ENCODE data around the gene PCYT1B.
"Not testable (repeated sequence)": the region's sequence is repeated elsewhere in the genome, so short reads cannot be mapped to it uniquely, and the experiment has no call there.

Gene PCYT1B

DNA sequence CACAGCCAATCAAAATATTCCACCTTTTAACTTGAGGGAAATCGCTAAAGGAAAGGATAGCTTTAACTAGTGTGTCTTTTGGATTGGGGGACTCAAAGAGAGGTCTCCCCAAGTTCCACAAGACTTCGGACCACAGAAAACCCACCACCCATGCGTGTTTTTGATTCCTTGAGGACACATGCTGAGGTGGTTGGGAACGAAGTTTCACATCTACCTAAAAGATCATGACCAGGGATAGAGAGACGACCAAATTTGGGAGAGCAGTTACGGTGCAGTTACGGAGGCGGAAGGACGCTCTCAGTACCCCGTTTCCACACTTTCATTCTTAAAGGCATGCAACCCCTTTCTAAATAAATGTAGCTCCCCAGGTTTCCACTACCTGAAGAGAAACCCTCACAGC is 1.1 kb downstream of the PCYT1B start:
- DNase-seq (ENCODE audit: low spot score) (no peak), FAIRE-seq (no peak)

DNA sequence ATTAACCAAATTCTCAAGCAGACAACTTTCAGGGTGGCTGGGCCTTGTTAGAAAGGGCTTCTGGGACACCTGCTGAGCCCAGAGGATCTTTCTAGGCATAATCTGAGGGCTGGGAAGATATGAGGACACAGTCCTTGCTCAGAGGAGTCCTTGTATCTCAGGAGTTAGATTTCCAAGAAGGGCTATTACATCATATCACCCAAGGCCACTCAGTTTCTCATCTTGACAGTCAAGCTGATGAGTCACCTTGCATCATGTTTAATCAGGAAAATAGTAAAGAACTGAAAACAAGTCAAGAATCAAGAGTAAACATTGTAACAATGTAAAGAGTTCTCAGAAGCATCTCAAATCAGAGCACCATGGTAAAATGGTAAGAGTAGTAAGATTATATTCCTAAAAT is 4.0 kb downstream of the PCYT1B start:
- FAIRE-seq (no peak), DNase-seq (ENCODE audit: low spot score) (no peak)

DNA sequence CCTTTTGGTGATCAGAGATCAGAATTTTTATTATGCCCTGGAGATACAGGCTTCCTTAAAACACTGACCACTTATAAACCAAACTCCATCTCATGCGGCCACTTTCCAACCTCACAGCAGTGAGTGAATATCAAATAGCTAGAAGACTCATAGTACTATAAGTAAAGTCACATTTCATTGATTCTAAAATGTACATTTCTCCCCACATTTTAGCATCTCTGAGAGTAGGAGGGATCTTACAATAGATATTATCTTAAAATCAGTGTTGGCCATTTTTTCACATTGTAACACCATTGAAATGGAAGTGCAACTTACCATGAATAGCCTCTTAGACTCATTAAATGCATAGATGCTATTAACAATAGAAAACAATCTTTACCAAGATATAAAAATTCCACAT is 17.4 kb downstream of the PCYT1B start:
- DNase-seq (ENCODE audit: low spot score) (no peak), FAIRE-seq (no peak)

DNA sequence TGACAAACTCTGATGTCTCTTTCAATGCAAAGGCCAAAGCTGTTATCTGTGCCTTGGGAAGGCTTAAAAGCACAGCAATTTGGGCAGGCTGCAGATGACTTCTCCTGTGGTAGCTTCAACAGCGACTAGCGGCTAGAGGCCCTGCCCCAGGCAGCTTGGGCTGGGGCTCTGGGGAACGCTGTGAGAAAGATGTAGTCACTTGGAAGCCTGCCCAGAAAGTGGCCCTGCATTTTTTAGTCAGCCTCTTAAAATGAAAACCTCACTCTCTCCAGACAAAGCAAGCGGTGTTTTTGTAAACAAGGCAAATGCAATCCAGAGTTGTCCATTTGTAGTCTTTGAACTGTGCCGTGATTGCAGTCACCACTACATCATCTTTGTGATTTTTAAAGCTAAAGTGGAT is 27.5 kb downstream of the PCYT1B start:
- no peak for FAIRE-seq
- DNase-seq (ENCODE audit: low spot score) = peak; percentile 35

DNA sequence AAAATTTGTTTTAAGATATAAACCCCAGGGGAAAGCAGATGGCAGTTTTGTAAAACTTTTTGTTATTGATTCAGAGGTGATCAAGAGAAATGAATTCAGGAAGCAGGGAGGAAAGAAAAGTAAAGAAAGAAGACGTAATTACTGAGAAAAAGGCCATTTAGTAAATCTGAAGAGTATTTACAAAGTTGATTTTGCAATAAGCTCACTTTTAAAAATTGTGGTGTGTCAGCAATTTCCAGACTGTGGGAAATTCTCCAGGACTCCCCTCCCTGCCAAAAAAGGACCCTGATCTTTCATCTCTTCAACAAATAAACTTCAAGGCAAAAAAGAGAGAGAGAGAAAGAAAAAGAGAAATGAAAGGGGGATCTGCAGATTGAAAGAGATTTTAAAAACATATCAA is 36.6 kb downstream of the PCYT1B start:
- FAIRE-seq (no peak), DNase-seq (ENCODE audit: low spot score) (no peak)

DNA sequence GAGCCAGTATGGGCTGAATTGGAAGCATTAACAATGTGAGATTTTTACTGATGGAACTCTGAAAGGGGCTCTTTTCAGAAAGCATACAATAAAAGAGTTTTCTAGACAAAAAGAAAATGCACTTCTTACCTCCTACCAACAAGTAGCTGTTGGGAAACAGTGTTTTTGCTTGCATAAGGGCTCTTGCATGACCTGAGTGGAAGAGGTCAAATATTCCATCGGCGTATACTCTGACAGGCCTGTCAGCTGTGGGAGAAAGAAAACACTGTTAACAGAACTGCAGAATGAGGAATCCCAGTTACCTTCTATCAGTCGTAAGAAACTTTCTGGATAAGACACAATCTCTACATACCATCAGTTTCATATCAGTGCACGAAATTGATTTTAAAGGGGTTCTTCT is 39.5 kb downstream of the PCYT1B start:
- FAIRE-seq (no peak), DNase-seq (ENCODE audit: low spot score) (no peak)

DNA sequence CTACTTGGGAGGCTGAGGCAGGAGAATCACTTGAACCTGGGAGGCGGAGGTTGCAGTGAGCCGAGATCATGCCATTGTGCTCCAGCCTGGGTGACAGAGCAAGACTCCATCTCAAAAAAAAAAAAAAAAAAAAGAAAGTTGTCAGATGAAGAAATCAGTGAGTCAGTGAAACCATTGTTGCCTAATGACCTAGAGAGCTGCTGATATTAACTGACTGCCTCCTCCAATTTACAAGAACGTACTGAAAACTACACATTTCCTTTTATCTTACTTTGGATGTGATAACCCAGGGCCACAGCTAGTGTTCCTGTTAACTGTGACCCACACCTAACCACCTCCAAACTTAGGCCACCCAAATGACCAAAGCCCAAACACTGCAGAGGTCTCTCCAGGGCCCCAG is 41.2 kb downstream of the PCYT1B start:
- not testable (repeated sequence) for DNase-seq (ENCODE audit: low spot score); FAIRE-seq

DNA sequence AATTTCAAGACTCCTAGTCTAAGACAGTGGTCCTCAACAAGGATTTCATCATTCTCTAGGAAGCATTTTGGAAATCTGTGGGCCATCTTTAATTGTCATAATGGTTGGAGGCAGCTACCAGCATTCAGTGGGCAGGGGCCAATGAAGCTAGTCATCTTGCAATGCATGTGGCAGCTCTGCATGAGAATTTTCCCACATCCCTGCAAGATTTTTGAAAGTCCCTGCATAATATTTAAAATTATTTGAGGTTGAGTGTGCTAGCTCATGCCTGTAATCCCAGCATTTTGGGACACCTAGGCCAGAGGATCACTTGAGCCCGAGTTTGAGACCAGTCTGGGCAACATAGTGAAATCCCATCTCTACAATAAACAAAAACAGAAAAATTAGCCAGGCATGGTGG is 44.0 kb downstream of the PCYT1B start:
- no peak for FAIRE-seq

DNA sequence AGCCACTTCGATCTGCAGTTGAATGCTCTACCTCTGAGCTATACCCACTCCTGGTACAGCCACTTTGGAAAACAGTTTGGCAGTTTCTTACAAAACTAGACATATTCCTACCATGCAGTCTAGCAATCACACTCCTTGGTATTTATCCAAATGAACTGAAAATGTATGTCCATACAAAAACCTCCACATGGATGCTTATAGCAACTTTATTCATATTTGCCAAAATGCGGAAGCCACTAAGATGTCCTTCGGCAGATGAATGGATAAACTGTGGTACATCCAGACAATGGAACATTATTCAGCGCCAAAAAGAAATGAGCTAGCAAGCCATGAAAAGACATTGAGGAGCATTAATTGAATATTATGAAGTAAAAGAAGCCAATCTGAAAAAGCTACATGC is 45.3 kb downstream of the PCYT1B start:
- DNase-seq (ENCODE audit: low spot score) (no peak), FAIRE-seq (no peak)

More for the DNA sequence above, 44.0 kb downstream of the PCYT1B start:
- no peak for DNase-seq (ENCODE audit: low spot score)

DNA sequence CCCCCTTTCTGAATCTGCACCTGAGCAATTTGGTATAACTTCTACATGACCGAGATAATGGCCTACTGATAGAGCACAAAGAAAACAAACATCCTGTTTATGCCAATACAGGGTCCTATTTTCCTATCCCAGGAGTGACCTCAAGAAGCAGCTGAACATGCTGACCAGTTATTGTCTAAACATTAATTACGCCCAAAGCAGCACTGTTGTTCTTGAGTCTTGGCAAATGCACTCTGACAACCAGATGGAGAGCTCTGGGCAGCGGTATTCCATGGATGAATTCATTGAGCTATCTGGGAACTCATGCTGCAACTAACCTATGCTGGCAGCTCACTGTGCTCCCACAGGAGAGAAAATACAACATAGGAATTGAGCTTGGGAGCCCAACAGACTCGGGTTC is 52.6 kb downstream of the PCYT1B start:
- FAIRE-seq (no peak), DNase-seq (ENCODE audit: low spot score) (no peak)

DNA sequence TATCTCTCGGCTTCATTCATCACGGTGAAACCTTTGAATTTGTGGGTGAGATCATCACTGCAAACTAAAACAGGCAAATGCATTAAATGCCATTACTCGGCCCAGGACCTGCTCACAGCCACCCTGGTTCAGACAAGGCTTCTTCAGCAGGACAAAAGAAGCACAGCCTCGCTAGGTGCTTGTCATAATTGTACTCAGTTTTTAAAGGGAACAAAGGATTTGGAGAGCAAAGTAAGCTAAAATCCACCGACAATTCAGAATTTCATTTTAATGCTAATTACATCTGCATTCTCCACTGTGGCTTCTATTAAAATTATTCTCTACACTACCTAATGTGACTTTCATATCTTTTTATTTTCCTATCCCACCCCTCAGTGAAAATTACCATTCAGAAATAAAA is 57.0 kb downstream of the PCYT1B start:
- FAIRE-seq = no peak

DNA sequence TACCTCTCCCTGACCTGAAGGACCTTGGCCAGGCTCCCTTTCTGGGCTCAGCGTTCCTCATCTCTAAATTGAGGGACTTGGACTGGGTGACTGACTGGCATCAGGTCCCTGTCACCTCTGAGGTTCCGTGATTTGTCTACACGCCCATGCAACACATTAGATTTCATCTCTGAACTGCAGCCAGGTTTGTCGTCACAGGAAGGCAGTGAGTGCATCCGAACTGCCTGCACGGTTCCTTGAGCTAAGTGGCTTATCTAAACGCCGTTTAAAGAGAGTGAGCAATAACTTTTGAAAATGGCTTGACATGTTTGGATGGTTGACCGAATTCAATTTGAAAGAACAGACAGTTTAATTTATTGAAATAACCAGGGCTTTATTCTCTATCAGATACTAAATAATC is 70.1 kb downstream of the PCYT1B start:
- FAIRE-seq (no peak), DNase-seq (ENCODE audit: low spot score) (no peak)

More for the DNA sequence above, 57.0 kb downstream of the PCYT1B start:
- no peak for DNase-seq (ENCODE audit: low spot score)

DNA sequence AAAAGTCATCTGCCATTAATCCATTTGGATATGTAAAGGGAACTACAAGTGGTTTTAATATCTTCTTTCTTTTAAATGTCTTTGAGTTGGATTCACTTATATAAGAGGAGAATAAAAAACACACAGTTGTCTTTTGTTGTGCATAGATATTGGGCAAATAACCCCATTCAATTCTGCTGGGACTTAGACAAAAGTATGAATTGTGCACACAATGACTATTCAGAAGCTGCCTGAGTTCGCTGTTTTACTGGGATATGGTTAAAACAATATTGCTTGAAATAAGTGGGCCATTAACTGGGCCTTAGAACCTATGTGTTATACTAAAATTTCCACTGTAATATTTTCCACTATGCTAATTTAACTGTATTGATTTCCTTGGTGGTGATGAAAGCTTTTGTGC is 71.7 kb downstream of the PCYT1B start:
- DNase-seq (ENCODE audit: low spot score) (no peak), FAIRE-seq (no peak)

DNA sequence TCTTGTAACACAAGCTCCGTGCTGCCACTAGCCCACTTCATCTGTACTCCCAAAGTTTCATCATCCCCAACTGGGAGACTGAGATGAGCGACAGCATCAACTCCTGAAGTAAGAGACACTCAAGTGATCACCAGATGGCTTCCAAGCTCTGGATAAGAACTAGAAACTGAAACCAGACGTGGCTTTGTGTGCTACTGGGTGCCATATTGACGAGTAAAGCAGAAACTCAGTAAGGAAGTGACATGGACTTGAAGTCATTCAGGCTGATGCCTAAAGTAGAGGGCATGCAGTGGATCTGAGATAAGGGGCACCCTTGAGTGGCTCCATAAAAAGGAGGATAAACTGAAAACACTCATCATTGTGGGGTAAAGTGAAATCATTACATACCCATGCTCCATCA is 72.4 kb downstream of the PCYT1B start:
- DNase-seq (ENCODE audit: low spot score) (no peak), FAIRE-seq (no peak)

DNA sequence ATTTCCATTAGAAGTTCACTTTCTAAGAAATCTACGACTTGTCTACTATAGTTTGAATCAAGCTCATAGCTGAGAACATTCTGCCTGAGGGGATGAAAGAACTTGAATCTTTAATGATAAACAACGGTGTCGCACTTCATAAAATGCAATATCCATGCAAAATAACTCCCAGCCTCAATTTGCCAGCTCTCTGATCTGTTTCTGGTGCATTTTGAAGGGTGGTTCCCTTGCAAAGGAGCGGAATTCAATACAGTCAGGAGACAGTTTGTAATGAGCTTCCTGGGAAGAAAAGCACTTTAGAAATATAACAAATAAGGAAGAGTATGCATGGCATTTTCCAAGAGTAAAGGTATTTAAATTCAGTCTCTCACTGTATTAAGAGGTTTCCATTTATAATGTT is 80.0 kb downstream of the PCYT1B start:
- DNase-seq (ENCODE audit: low spot score) = no peak
- no peak for FAIRE-seq

DNA sequence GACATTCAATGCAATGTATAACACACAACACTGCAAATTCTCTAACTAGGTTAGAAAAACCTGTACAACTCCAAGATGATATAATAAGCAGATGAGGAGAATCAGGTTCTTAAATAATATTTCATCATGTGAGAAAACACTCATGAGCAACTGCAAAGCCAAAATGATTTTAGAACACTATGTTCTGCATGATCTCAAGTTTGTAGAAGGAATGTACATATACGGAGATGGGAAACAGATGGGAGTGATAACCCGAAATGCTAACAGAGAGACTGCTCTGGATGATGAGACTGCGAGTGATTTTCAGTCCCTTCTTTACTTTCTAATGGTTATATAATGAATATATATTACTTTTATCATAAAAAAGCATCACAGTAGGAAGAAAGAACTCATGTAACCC is 80.9 kb downstream of the PCYT1B start:
- DNase-seq (ENCODE audit: low spot score) (no peak), FAIRE-seq (no peak)

DNA sequence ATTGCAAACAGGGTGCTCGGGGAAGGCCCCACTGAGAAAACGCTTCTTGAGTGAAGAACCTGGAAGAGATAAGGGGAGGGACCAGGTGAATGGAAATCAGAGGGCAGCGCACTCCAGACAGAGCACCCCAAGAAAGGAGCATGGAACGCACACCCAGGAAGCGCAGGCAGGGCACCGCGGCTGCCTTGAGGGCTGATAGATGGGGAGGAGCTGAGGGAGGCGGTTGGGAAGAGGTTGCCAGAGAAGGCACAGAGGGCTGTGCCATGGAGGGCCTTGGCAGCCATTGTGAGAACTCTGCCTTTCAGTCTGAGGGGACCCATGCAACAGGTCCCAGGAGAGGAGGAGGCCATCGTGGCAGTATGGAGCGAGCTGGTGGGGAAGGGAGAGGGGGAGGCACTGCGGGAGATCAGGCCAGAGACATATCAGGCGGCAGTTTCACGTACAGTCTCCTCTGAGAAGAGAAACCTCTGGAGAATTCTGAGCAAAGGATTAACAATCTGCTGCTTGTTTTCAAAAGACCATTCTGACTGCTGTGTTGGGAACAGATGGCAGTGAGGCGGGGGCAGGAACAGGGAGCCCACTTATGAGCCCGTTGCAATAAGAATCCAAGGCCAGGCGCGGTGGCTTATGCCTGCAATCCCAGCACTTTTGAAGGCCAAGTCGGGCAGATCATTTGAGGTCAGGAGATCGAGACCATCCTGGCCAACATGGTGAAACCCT is 83.7 kb downstream of the PCYT1B start:
- no peak for FAIRE-seq
- DNase-seq (ENCODE audit: low spot score) = no peak

DNA sequence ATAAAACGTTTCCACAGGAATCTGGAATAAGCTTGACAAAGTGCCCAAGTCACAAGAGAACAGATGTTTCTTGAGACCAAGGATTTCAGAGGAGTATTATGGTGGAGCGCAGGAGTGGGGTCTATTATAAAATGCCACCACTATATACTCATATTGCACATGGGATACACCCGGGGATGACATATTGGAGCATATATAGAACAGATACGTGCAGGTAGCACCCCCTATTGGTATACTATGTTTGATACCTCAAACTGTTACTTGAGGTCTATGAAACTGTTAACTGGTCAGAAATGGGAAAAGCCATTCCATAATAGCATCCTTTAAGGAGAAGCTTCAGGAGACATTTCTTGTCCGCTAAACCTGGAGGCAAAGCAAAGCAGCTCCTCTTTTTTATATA is 86.0 kb downstream of the PCYT1B start:
- DNase-seq (ENCODE audit: low spot score) (no peak), FAIRE-seq (no peak)

DNA sequence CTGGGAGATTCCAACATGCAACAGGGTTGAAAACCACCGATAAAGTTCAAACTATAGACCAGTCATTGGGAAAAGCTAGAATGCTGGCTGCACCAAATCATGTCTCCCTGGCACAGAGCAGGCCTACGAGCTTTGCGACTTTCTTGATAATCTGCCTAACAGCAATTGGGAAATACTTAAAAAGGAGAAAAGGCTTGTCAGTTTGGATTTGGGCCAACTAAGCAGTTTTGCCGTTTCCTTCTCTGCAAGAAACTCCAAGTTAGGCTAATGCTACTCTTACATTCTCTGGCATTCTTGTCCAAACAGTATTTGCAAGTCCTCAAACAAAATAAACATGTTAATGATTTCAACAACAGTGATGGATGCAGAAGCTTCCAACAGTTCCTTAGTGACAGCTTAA is 94.1 kb downstream of the PCYT1B start:
- DNase-seq (ENCODE audit: low spot score) (no peak), FAIRE-seq (no peak)

DNA sequence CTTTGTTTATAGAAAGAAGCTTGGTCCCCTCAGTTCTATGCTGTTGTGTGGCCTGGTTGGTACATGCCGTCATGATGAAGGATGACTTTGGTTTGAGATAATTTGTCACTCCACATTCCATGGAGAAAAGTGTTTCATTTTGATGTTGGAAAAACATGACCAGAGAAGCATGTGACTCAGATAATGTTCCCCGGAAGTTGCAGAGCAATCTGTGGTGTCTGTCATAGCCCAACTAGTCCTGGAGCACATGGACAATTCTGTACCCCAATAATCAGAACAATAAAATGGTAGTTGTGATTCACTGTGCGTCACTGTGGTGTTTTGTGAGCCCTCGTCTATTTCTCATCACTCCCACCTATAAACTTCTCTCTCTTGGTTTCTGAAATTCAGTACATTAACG is 97.0 kb downstream of the PCYT1B start:
- no peak for DNase-seq (ENCODE audit: low spot score)
- no peak for FAIRE-seq

DNA sequence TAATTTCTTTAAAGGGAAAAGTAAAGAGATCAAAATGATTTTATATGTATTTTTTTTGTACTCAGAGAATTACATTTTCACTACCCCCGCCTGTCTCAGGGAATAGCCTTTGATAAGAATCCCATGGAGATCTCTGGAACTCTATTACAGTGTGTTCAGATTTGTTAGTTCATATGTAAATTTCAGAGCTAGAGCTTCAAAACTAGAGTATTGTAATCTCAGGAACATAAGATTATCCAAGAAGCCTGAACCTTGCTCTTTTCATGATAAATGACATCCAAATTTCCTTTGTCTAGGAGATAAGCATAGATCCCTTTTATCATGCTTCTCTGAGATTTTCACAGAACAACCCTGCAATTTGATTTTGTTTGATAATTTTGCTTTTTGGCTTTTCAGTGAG is 99.2 kb downstream of the PCYT1B start:
- no peak for FAIRE-seq
- DNase-seq (ENCODE audit: low spot score) = no peak

DNA sequence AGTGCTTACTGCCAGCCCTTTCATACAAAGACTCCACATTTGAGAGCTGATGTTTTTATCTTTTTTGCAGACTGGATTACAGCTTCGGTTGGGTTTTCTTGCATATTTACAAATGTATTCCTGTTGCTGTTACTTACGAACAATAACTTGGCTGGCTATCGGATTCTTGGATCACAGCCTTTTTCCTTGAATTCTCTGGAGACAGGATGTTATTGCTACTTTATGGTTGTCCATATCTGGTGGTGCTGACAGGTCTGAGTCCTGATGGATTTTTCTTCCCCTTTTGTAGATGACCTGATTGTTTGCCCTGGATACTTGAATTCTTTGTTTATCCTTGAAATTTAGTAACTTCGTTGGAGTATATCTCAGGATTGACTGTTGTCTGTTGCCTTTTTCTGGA is 104.4 kb downstream of the PCYT1B start:
- DNase-seq (ENCODE audit: low spot score) (no peak), FAIRE-seq (no peak)

DNA sequence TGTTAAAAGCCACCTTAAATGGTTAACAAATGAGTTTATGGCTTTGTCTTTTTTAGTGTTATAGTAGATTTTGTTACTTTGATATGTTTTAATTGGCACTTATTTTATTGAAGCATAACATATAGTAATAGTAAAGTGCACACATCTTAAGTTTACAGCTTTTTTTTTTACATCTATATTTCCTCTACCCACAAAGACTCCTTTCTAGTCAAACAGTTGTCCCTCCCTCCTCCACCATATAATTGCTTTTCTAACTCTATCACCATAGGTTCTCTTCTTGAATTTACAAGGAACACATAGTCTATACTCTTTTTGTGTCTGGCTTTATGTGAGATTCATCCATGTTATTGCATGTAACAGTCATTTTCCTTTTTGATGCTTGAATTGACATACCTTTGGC is 110.6 kb downstream of the PCYT1B start:
- no peak for DNase-seq (ENCODE audit: low spot score)
- FAIRE-seq = no peak

DNA sequence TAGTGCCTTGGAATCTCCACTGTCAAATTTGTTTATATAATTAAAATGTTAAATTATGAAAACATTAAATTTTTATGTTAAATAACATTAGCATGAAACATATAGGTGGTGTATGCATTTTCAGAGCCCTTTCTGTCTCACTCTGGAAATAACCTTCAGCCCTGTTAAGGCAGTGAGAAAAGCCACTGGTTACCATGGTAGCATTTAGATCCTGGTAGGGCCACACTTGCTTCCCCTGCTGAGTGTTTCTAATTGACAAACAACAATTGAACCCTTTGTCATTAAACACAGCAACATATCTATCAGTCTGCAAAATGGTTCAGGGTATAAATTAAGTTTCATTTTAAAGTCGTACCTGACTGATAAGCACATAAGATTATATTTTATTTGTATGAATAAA is 118.5 kb downstream of the PCYT1B start:
- no peak for DNase-seq (ENCODE audit: low spot score)
- no peak for FAIRE-seq

Data from urothelium cell line (cell line).